Right cardiac atrium (tissue), 5 donors: Measurements from ENCODE around the gene FAH. TPM values are rescaled to one million over a fixed set of nuclear protein-coding genes. Genes with fewer than 3 reads are reported as not detected.

ENCODE experiments used
- ATAC-seq, 2 donors: fragments of 200-7000 bp; cut with Tn5 transposase; one replicate each; pipeline versions ENCODE4 v1.8.0 to v1.9.1; 2020; ENCODE audit warnings: moderate library complexity in 2 of 2, mild to moderate bottlenecking in 1 of 2
- DNase-seq, 3 donors: peaks; one replicate each; pipeline ENCODE4 v3.0.0-alpha.2; 2020
- H3K27ac ChIP-seq: one replicate; pipeline ENCODE4 v1.5.1; 2013; ENCODE audit warnings: mild to moderate bottlenecking, low read length, control low read depth, moderate library complexity
- H3K27me3 ChIP-seq: one replicate; pipeline ENCODE4 v1.6.1; 2013; ENCODE audit not compliant: control insufficient read depth, insufficient read depth
- H3K4me1 ChIP-seq: one replicate; pipeline ENCODE4 v1.6.1; 2013; ENCODE audit warnings: low read length; ENCODE audit not compliant: control insufficient read depth, insufficient read depth
- H3K4me3 ChIP-seq: one replicate; pipeline ENCODE4 v1.5.1; 2013; ENCODE audit warnings: low read length, control low read depth
- H3K9me3 ChIP-seq: one replicate; pipeline ENCODE4 v1.6.1; 2013; ENCODE audit warnings: low read length; ENCODE audit not compliant: control insufficient read depth
- whole genome bisulfite sequencing: extraction: QIAGEN DNeasy Blood & Tissue Kit; methylation state at CpG from one replicate; pipeline ENCODE4 v1.1.7; 2013; 5-methylcytosine and 5-hydroxymethylcytosine counted together
- intact Hi-C, 4 donors: fragments of 100-400 bp; cut with DNase I; formaldehyde crosslinking; loops; one replicate each; pipeline versions ENCODE4 v1.11.0 to v1.14.0; 2022 to 2023
- polyA plus RNA-seq: library from polyadenylated mRNA; stranded (reverse); fragments of 200-250 nt; gene quantifications from one replicate; pipeline ENCODE4 v1.2.3, GENCODE V29; 2013
- total RNA-seq, 4 donors: library from RNA; stranded (reverse); fragmentation: NEBNext Ultra II Directional; extraction: Animal tissue kit (Norgen Biotek cat#: 25700); gene quantifications; one replicate each; pipeline ENCODE4 v1.2.1, GENCODE V29; 2021
- donor health status: healthy with polysubstance abuse.
- donor health status: DM: no; HTN: yes; CAD: no.
- donor health status: DM: no; HTN: no; CAD: no.
- donor health status: DM: no; HTN: yes; CAD: no; lungs with severe emphysema.
- donor health status: DM: yes; HTN: yes; CAD: no.

FAH gene
- total and polyA plus RNA-seq, 5 donors = 17.6 to 29.4 (median 21.1) TPM

GRCh38 chr15:80172401-80172800 is 19.6 kb downstream of the FAH start:
- Histone ChIP-seq H3K4me1 (peaks cover 4% of the 10 kb centered on the region), H3K9me3 (no peaks in the 10 kb centered on the region), H3K27ac (no peak overlapping the region), H3K4me3 (no peak overlapping the region), H3K27me3 (no peaks in the 10 kb centered on the region)
- intact Hi-C loops = no loop called here
- DNase-seq = no peak
- ATAC-seq = no peak
- WGBS = 83% methylated on average over 8 of the region's 8 CpGs

- H3K27me3 ChIP-seq = no peaks in the 10 kb centered on the region
- peak in 1 of 2 donors; percentile 58 for ATAC-seq
- H3K4me1 ChIP-seq = peaks cover 4% of the 10 kb centered on the region
- no peak overlapping the region for H3K4me3 ChIP-seq
- H3K27ac ChIP-seq = no peak overlapping the region
- WGBS = 70% methylated on average over 10 of the region's 10 CpGs
- intact Hi-C loops = no loop called here
- DNase-seq = peak in 2 of 3 donors; percentile 75 to 79
- no peaks in the 10 kb centered on the region for H3K9me3 ChIP-seq
These were observed 20.4 kb downstream of the FAH start for GRCh38 chr15:80173022-80173759.

- ATAC-seq (peak; percentile 64 to 74), DNase-seq (peak in 1 of 3 donors; percentile 40)
- WGBS = 76% methylated on average over 11 of the region's 11 CpGs
- H3K27me3 ChIP-seq = no peaks in the 10 kb centered on the region
- H3K4me3 ChIP-seq = no peak overlapping the region
- intact Hi-C loops = no loop called here
- peaks cover 4% of the 10 kb centered on the region for H3K4me1 ChIP-seq
- H3K9me3 ChIP-seq = no peaks in the 10 kb centered on the region
- H3K27ac ChIP-seq = no peak overlapping the region
These were observed 21.4 kb downstream of the FAH start for GRCh38 chr15:80174017-80174746.

- peaks cover 4% of the 10 kb centered on the region for H3K4me1 ChIP-seq
- no peak for ATAC-seq
- no peaks in the 10 kb centered on the region for H3K27me3 ChIP-seq
- no peak overlapping the region for H3K27ac ChIP-seq
- 93% methylated on average over 9 of the region's 9 CpGs for WGBS
- no peaks in the 10 kb centered on the region for H3K9me3 ChIP-seq
- intact Hi-C loops = no loop called here
- H3K4me3 ChIP-seq = no peak overlapping the region
- no peak for DNase-seq
These were observed 22.6 kb downstream of the FAH start for GRCh38 chr15:80175436-80175835.

- intact Hi-C loops = no loop called here
- Histone ChIP-seq H3K27me3 (no peaks in the 10 kb centered on the region), H3K4me3 (no peak overlapping the region), H3K27ac (no peak overlapping the region), H3K9me3 (no peaks in the 10 kb centered on the region), H3K4me1 (peaks cover 4% of the 10 kb centered on the region)
- 77% methylated on average over 6 of the region's 6 CpGs for WGBS
- DNase-seq = no peak
- ATAC-seq = no peak
These were observed 23.6 kb downstream of the FAH start for GRCh38 chr15:80176443-80176842.

- Histone ChIP-seq H3K4me1 (peaks cover 4% of the 10 kb centered on the region), H3K9me3 (no peaks in the 10 kb centered on the region), H3K4me3 (no peak overlapping the region), H3K27ac (no peak overlapping the region), H3K27me3 (no peaks in the 10 kb centered on the region)
- intact Hi-C loops = no loop called here
- no peak for ATAC-seq
- no peak for DNase-seq
- 79% methylated on average over 2 of the region's 2 CpGs for WGBS
These were observed 24.4 kb downstream of the FAH start for GRCh38 chr15:80177156-80177555.

- Histone ChIP-seq H3K4me1 (peaks cover 8% of the 10 kb centered on the region), H3K27ac (no peak overlapping the region), H3K27me3 (no peaks in the 10 kb centered on the region), H3K4me3 (no peak overlapping the region), H3K9me3 (no peaks in the 10 kb centered on the region)
- intact Hi-C loops = no loop called here
- DNase-seq = no peak
- no peak for ATAC-seq
- WGBS = 88% methylated on average over 17 of the region's 17 CpGs
These were observed 26.4 kb downstream of the FAH start for GRCh38 chr15:80179025-80179759.

- Histone ChIP-seq H3K27ac (no peak overlapping the region), H3K4me1 (peaks cover 4% of the 10 kb centered on the region), H3K27me3 (no peaks in the 10 kb centered on the region), H3K9me3 (no peaks in the 10 kb centered on the region), H3K4me3 (no peak overlapping the region)
- DNase-seq (no peak), ATAC-seq (no peak)
- intact Hi-C loops = no loop called here
- 93% methylated on average over 16 of the region's 16 CpGs for WGBS
These were observed 27.1 kb downstream of the FAH start for GRCh38 chr15:80179935-80180334.

- Histone ChIP-seq H3K27ac (no peak overlapping the region), H3K9me3 (no peaks in the 10 kb centered on the region), H3K4me1 (peaks cover 4% of the 10 kb centered on the region), H3K27me3 (no peaks in the 10 kb centered on the region), H3K4me3 (no peak overlapping the region)
- no peak for DNase-seq
- WGBS = 73% methylated on average over 7 of the region's 7 CpGs
- intact Hi-C loops = no loop called here
- ATAC-seq = no peak
These were observed 27.7 kb downstream of the FAH start for GRCh38 chr15:80180468-80180867.

GRCh38 chr15:80180986-80181385 is 28.2 kb downstream of the FAH start:
- ATAC-seq (no peak), DNase-seq (no peak)
- WGBS = 92% methylated on average over 10 of the region's 10 CpGs
- Histone ChIP-seq H3K27me3 (no peaks in the 10 kb centered on the region), H3K9me3 (no peaks in the 10 kb centered on the region), H3K4me1 (peaks cover 4% of the 10 kb centered on the region), H3K27ac (no peak overlapping the region), H3K4me3 (no peak overlapping the region)
- intact Hi-C loops = no loop called here
